Measurements from ENCODE around the gene OSBPL5. TPM values are rescaled to one million over a fixed set of nuclear protein-coding genes. Genes with fewer than 3 reads are reported as not detected.

Gene OSBPL5
- total and polyA plus RNA-seq, 4 donors, result 15.2 to 51.5 (median 28.3) TPM

DNA sequence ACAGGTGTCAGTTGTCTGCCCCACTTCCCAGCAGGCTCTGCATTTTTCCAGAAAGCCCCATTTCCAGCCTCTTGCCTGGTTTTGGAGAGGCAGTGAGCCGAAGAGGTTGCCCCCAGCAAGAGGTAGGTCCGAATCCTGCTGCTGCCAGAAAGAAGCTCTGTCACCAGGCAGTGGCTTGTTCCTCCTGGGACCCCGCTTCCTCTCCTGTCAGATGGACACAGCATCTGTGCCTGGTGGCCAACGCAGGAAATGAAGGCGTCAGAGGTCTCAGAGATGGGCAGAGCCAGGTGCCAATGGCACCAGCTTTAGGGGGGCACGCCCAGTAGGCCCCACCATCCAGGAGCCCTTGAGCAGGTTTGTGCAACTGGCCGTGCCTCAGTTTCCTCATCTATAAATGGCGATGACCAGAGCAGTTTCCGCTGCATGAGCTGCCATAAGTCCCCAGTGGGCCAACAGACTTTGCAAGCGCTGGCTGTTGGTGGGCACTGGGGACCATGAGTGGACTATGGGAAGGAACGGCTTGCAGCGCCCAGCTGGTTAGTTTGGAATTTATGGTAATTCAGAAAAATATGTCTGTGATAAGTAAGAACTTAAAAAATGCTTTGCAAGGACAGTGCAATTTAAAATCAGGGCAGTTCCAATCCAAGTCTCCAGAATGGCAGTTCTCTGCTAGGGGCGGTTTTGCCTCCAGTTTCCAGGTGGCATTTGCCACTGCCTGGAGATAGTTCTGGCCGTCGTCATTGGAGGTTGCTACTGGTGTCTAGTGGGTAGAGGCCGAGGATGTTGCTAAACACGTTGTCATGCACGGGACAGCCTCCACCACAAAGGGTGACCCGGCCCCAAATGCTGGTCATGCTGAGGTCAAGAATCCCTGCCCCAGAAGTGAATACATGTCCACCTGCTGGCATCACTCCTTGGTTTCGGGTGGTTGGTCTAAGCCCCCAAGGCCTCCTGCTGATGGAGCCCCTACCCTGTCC, 2.3 kb upstream of the OSBPL5 start:
- H3K4me1 ChIP-seq (ENCODE audit: control insufficient read depth in 5 of 5, insufficient read depth in 5 of 5, low read length in 5 of 5), result peaks cover 0 to 33% (median 15%) of the 10 kb centered on the region in 5 donors

GRCh38 chr11:3166268-3167142, 1.4 kb upstream of the OSBPL5 start:
- Histone ChIP-seq H3K27ac (ENCODE audit: low read depth in 1 of 2, low read length in 1 of 2) (no peak overlapping the region), H3K4me3 (no peak overlapping the region), H3K27me3 (ENCODE audit: control insufficient read depth in 3 of 3, insufficient read depth in 3 of 3, low read length in 2 of 3) (no peaks in the 10 kb centered on the region), H3K9ac (ENCODE audit: insufficient read depth in 1 of 2, low read length in 2 of 2) (no peak overlapping the region), H3K9me3 (ENCODE audit: control insufficient read depth in 4 of 4, insufficient read depth in 3 of 4, low read length in 3 of 4) (no peaks in the 10 kb centered on the region), H3K36me3 (ENCODE audit: control insufficient read depth in 4 of 4, insufficient read depth in 4 of 4, low read length in 4 of 4) (no peaks in the 10 kb centered on the region), H3K4me1 (ENCODE audit: control insufficient read depth in 5 of 5, insufficient read depth in 5 of 5, low read length in 5 of 5) (peaks cover 0 to 33% (median 19%) of the 10 kb centered on the region in 5 donors)
- 93 to 94% methylated on average over 25 of the region's 25 CpGs for WGBS, 2 donors
- no peak for DNase-seq
- no peak for ATAC-seq (ENCODE audit: insufficient read depth, low FRiP score)
- TF ChIP-seq, protein P1, sequence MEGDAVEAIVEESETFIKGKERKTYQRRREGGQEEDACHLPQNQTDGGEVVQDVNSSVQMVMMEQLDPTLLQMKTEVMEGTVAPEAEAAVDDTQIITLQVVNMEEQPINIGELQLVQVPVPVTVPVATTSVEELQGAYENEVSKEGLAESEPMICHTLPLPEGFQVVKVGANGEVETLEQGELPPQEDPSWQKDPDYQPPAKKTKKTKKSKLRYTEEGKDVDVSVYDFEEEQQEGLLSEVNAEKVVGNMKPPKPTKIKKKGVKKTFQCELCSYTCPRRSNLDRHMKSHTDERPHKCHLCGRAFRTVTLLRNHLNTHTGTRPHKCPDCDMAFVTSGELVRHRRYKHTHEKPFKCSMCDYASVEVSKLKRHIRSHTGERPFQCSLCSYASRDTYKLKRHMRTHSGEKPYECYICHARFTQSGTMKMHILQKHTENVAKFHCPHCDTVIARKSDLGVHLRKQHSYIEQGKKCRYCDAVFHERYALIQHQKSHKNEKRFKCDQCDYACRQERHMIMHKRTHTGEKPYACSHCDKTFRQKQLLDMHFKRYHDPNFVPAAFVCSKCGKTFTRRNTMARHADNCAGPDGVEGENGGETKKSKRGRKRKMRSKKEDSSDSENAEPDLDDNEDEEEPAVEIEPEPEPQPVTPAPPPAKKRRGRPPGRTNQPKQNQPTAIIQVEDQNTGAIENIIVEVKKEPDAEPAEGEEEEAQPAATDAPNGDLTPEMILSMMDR (IDR thresholded peaks at IDR 0.05; ENCODE audit: control extremely low read depth, extremely low read depth), result no peak

More for the DNA sequence above, 2.3 kb upstream of the OSBPL5 start:
- ATAC-seq (ENCODE audit: insufficient read depth, low FRiP score) (no peak), DNase-seq (no peak)
- TF ChIP-seq, protein P1 (IDR thresholded peaks at IDR 0.05; ENCODE audit: control extremely low read depth, extremely low read depth), result no peak
- Histone ChIP-seq H3K9me3 (ENCODE audit: control insufficient read depth in 4 of 4, insufficient read depth in 3 of 4, low read length in 3 of 4) (no peaks in the 10 kb centered on the region), H3K27ac (ENCODE audit: low read depth in 1 of 2, low read length in 1 of 2) (no peak overlapping the region), H3K9ac (ENCODE audit: insufficient read depth in 1 of 2, low read length in 2 of 2) (no peak overlapping the region), H3K4me3 (no peak overlapping the region), H3K36me3 (ENCODE audit: control insufficient read depth in 4 of 4, insufficient read depth in 4 of 4, low read length in 4 of 4) (no peaks in the 10 kb centered on the region), H3K27me3 (ENCODE audit: control insufficient read depth in 3 of 3, insufficient read depth in 3 of 3, low read length in 2 of 3) (no peaks in the 10 kb centered on the region)
- 62 to 74% methylated on average over 20 of the region's 20 CpGs for WGBS, 2 donors

GRCh38 chr11:3165916-3166267, 782 bp upstream of the OSBPL5 start:
- no peak for DNase-seq
- WGBS, 2 donors, result 83 to 88% methylated on average over 5 of the region's 5 CpGs
- no peaks in the 10 kb centered on the region for H3K9me3 ChIP-seq (ENCODE audit: control insufficient read depth in 4 of 4, insufficient read depth in 3 of 4, low read length in 3 of 4)
- no peak overlapping the region for H3K4me3 ChIP-seq
- no peak for ATAC-seq (ENCODE audit: insufficient read depth, low FRiP score)
- no peak overlapping the region for H3K9ac ChIP-seq (ENCODE audit: insufficient read depth in 1 of 2, low read length in 2 of 2)
- H3K27me3 ChIP-seq (ENCODE audit: control insufficient read depth in 3 of 3, insufficient read depth in 3 of 3, low read length in 2 of 3), result no peaks in the 10 kb centered on the region
- no peaks in the 10 kb centered on the region for H3K36me3 ChIP-seq (ENCODE audit: control insufficient read depth in 4 of 4, insufficient read depth in 4 of 4, low read length in 4 of 4)
- H3K27ac ChIP-seq (ENCODE audit: low read depth in 1 of 2, low read length in 1 of 2), result no peak overlapping the region
- TF ChIP-seq, protein P1 (IDR thresholded peaks at IDR 0.05; ENCODE audit: control extremely low read depth, extremely low read depth), result no peak
- peaks cover 0 to 36% (median 19%) of the 10 kb centered on the region in 5 donors for H3K4me1 ChIP-seq (ENCODE audit: control insufficient read depth in 5 of 5, insufficient read depth in 5 of 5, low read length in 5 of 5)

All from lung (tissue), 12 donors.